ENCODE results near the gene RELA.
"Not testable (repeated sequence)": the region's sequence is repeated elsewhere in the genome, so short reads cannot be mapped to it uniquely, and the experiment has no call there.

RELA gene

GRCh38 chr11:65662799-65663638 is at the start of gene RELA:
RELA (minus strand) TSS chr11:65662916; CDS start chr11:65662832, 84 bp downstream.
- peak; percentile 98 for DNase-seq (ENCODE audit: low read depth)

GRCh38 chr11:65711785-65712632 is 49.3 kb upstream of the RELA start, which contains the start of gene KAT5:
KAT5 (plus strand) TSS chr11:65712252; CDS start chr11:65712268, 16 bp downstream.
- peak within 1 kb of the TSS; percentile 93 for H3K4me3 ChIP-seq (ENCODE audit: low read length)
- H3K4me1 ChIP-seq (ENCODE audit: control insufficient read depth, insufficient read depth, low read length) = peaks cover 20% of the 10 kb centered on the region
- H3K27me3 ChIP-seq (replicated peaks; ENCODE audit: control insufficient read depth, insufficient read depth, low read length) = no peaks in the 10 kb centered on the region
- H3K36me3 ChIP-seq (ENCODE audit: control insufficient read depth, insufficient read depth, low read length, severe bottlenecking) = peaks cover 36% of the 10 kb centered on the region
- peak; percentile 99 for DNase-seq (ENCODE audit: low read depth)
- H3K9me3 ChIP-seq (ENCODE audit: control insufficient read depth, low read length) = no peaks in the 10 kb centered on the region
- peak within 1 kb of the TSS; percentile 95 for H3K9ac ChIP-seq (ENCODE audit: low read length)

More at GRCh38 chr11:65662799-65663638, at the start of gene RELA:
- Histone ChIP-seq H3K9ac (ENCODE audit: low read length) (peak within 1 kb of the TSS; percentile 93), H3K9me3 (ENCODE audit: control insufficient read depth, low read length) (no peaks in the 10 kb centered on the region), H3K27me3 (replicated peaks; ENCODE audit: control insufficient read depth, insufficient read depth, low read length) (no peaks in the 10 kb centered on the region), H3K4me3 (ENCODE audit: low read length) (peak within 1 kb of the TSS; percentile 88), H3K36me3 (ENCODE audit: control insufficient read depth, insufficient read depth, low read length, severe bottlenecking) (peaks cover 32% of the 10 kb centered on the region), H3K4me1 (ENCODE audit: control insufficient read depth, insufficient read depth, low read length) (peaks cover 22% of the 10 kb centered on the region)

- Histone ChIP-seq H3K4me1 (ENCODE audit: control insufficient read depth, insufficient read depth, low read length) (peaks cover 20% of the 10 kb centered on the region), H3K9ac (ENCODE audit: low read length) (no peak overlapping the region), H3K9me3 (ENCODE audit: control insufficient read depth, low read length) (no peaks in the 10 kb centered on the region), H3K4me3 (ENCODE audit: low read length) (peak overlapping the region; percentile 35), H3K27me3 (replicated peaks; ENCODE audit: control insufficient read depth, insufficient read depth, low read length) (no peaks in the 10 kb centered on the region), H3K36me3 (ENCODE audit: control insufficient read depth, insufficient read depth, low read length, severe bottlenecking) (peaks cover 22% of the 10 kb centered on the region)
- DNase-seq (ENCODE audit: low read depth) = no peak
Measured at GRCh38 chr11:65710421-65710820, 47.7 kb upstream of the RELA start.

DNA sequence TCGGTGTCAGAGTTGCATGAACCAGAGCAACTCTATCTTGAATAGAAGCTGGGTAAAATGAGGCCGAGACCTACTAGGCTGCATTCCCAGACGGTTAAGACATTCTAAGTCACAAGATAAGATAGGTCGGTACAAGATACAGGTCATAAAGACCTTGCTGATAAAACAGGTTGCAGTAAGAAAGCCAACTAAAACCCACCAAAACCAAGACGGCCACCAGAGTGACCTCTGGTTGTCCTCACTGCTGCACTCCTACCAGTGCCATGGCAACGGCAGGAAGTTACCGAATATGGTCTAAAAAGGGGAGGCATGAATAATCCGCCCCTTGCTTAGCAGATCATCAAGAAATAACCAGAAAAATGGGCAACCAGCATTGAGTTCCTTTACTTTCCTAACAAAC is 46.9 kb upstream of the RELA start:
- Histone ChIP-seq H3K27me3 (replicated peaks; ENCODE audit: control insufficient read depth, insufficient read depth, low read length) (no peaks in the 10 kb centered on the region), H3K4me1 (ENCODE audit: control insufficient read depth, insufficient read depth, low read length) (peaks cover 20% of the 10 kb centered on the region), H3K4me3 (ENCODE audit: low read length) (no peak overlapping the region), H3K9ac (ENCODE audit: low read length) (no peak overlapping the region), H3K36me3 (ENCODE audit: control insufficient read depth, insufficient read depth, low read length, severe bottlenecking) (peaks cover 16% of the 10 kb centered on the region), H3K9me3 (ENCODE audit: control insufficient read depth, low read length) (no peaks in the 10 kb centered on the region)
- no peak for DNase-seq (ENCODE audit: low read depth)

GRCh38 chr11:65708451-65708850 is 45.7 kb upstream of the RELA start:
- Histone ChIP-seq H3K9me3 (ENCODE audit: control insufficient read depth, low read length) (no peaks in the 10 kb centered on the region), H3K4me1 (ENCODE audit: control insufficient read depth, insufficient read depth, low read length) (peaks cover 20% of the 10 kb centered on the region), H3K27me3 (replicated peaks; ENCODE audit: control insufficient read depth, insufficient read depth, low read length) (peaks cover under 1% of the 10 kb centered on the region), H3K9ac (ENCODE audit: low read length) (no peak overlapping the region), H3K4me3 (ENCODE audit: low read length) (no peak overlapping the region), H3K36me3 (ENCODE audit: control insufficient read depth, insufficient read depth, low read length, severe bottlenecking) (peaks cover 4% of the 10 kb centered on the region)
- no peak for DNase-seq (ENCODE audit: low read depth)

- DNase-seq (ENCODE audit: low read depth); H3K9ac ChIP-seq (ENCODE audit: low read length); H3K36me3 ChIP-seq (ENCODE audit: control insufficient read depth, insufficient read depth, low read length, severe bottlenecking); H3K4me3 ChIP-seq (ENCODE audit: low read length); H3K9me3 ChIP-seq (ENCODE audit: control insufficient read depth, low read length): not testable (repeated sequence)
- peaks cover 12% of the 10 kb centered on the region for H3K27me3 ChIP-seq (replicated peaks; ENCODE audit: control insufficient read depth, insufficient read depth, low read length)
- peaks cover 14% of the 10 kb centered on the region for H3K4me1 ChIP-seq (ENCODE audit: control insufficient read depth, insufficient read depth, low read length)
Measured at GRCh38 chr11:65707002-65707401, 44.3 kb upstream of the RELA start.

DNA sequence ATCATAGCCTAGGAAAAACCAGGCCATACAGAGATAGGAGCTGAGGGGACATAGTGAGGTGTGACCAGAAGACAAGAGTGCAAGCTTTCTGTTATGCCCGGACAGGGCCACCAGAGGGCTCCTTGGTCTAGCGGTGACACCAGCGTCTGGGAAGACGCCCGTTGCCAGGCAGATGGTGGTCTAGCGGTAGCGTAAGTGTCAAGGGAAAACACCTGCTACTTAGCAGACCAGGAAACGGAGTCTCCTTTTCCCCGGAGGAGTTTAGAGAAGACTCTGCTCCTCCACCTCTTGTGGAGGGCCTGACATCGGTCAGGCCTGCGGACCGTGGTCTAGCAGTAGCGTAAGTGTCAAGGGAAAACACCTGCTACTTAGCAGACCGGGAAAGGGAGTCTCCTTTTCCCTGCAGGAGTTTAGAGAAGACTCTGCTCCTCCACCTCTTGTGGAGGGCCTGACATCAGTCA is 43.6 kb upstream of the RELA start:
- DNase-seq (ENCODE audit: low read depth) = peak; percentile 55
- not testable (repeated sequence) for H3K4me3 ChIP-seq (ENCODE audit: low read length); H3K9ac ChIP-seq (ENCODE audit: low read length); H3K9me3 ChIP-seq (ENCODE audit: control insufficient read depth, low read length); H3K36me3 ChIP-seq (ENCODE audit: control insufficient read depth, insufficient read depth, low read length, severe bottlenecking)
- Histone ChIP-seq H3K4me1 (ENCODE audit: control insufficient read depth, insufficient read depth, low read length) (peaks cover 11% of the 10 kb centered on the region), H3K27me3 (replicated peaks; ENCODE audit: control insufficient read depth, insufficient read depth, low read length) (peaks cover 17% of the 10 kb centered on the region)

DNA sequence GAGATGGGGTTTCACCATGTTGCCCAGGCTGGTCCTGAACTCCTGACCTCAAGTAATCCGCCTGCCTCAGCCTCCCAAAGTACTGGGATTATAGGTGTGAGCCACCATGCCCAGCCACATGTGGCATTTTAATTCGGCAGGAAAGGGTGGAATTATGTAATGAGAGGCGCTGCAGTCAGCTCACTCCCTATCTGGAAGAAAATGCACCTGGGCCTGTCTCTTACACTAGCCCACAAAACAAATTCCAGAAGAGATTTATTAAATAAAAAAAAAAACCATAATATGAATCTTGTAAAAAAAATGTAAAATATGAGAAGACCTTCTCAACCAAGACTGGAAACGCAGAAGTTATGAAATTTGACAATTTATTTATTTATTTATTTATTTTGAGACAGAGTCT is 41.1 kb upstream of the RELA start:
- Histone ChIP-seq H3K9ac (ENCODE audit: low read length) (no peak overlapping the region), H3K36me3 (ENCODE audit: control insufficient read depth, insufficient read depth, low read length, severe bottlenecking) (no peaks in the 10 kb centered on the region)

GRCh38 chr11:65701686-65702085 is 39.0 kb upstream of the RELA start:
- H3K27me3 ChIP-seq (replicated peaks; ENCODE audit: control insufficient read depth, insufficient read depth, low read length) = peaks cover 47% of the 10 kb centered on the region
- H3K9me3 ChIP-seq (ENCODE audit: control insufficient read depth, low read length) = no peaks in the 10 kb centered on the region
- H3K4me1 ChIP-seq (ENCODE audit: control insufficient read depth, insufficient read depth, low read length) = no peaks in the 10 kb centered on the region
- no peaks in the 10 kb centered on the region for H3K36me3 ChIP-seq (ENCODE audit: control insufficient read depth, insufficient read depth, low read length, severe bottlenecking)
- no peak for DNase-seq (ENCODE audit: low read depth)
- H3K9ac ChIP-seq (ENCODE audit: low read length) = no peak overlapping the region
- H3K4me3 ChIP-seq (ENCODE audit: low read length) = no peak overlapping the region

More for the DNA sequence above, 41.1 kb upstream of the RELA start:
- Histone ChIP-seq H3K27me3 (replicated peaks; ENCODE audit: control insufficient read depth, insufficient read depth, low read length) (peaks cover 39% of the 10 kb centered on the region), H3K4me3 (ENCODE audit: low read length) (no peak overlapping the region), H3K4me1 (ENCODE audit: control insufficient read depth, insufficient read depth, low read length) (no peaks in the 10 kb centered on the region), H3K9me3 (ENCODE audit: control insufficient read depth, low read length) (no peaks in the 10 kb centered on the region)
- no peak for DNase-seq (ENCODE audit: low read depth)

GRCh38 chr11:65700399-65700798 is 37.7 kb upstream of the RELA start:
- H3K4me3 ChIP-seq (ENCODE audit: low read length) = no peak overlapping the region
- no peaks in the 10 kb centered on the region for H3K4me1 ChIP-seq (ENCODE audit: control insufficient read depth, insufficient read depth, low read length)
- no peak overlapping the region for H3K9ac ChIP-seq (ENCODE audit: low read length)
- no peaks in the 10 kb centered on the region for H3K36me3 ChIP-seq (ENCODE audit: control insufficient read depth, insufficient read depth, low read length, severe bottlenecking)
- no peaks in the 10 kb centered on the region for H3K9me3 ChIP-seq (ENCODE audit: control insufficient read depth, low read length)
- peaks cover 47% of the 10 kb centered on the region for H3K27me3 ChIP-seq (replicated peaks; ENCODE audit: control insufficient read depth, insufficient read depth, low read length)
- DNase-seq (ENCODE audit: low read depth) = no peak

DNA sequence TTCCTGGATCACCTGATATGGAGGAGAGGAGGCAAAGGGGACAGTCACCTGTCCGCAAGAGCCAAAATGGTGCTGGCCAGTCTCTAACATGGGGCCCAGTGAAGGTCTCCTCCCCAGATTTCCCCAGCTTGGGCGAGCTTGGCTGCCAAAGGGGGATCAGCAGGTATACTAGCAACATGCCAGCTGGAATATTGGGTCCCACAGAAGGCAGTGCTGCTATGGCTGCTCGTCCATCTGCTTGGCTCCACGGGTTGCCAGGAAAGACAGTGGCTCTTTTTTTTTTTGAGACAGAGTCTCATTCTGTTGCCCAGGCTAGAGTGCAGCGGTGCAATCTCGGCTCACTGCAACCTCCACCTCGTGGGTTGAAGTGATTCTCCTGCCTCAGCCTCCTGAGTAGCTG is 36.6 kb upstream of the RELA start:
- peaks cover 47% of the 10 kb centered on the region for H3K27me3 ChIP-seq (replicated peaks; ENCODE audit: control insufficient read depth, insufficient read depth, low read length)
- no peak for DNase-seq (ENCODE audit: low read depth)
- no peak overlapping the region for H3K4me3 ChIP-seq (ENCODE audit: low read length)
- H3K36me3 ChIP-seq (ENCODE audit: control insufficient read depth, insufficient read depth, low read length, severe bottlenecking) = no peaks in the 10 kb centered on the region
- H3K9me3 ChIP-seq (ENCODE audit: control insufficient read depth, low read length) = no peaks in the 10 kb centered on the region
- H3K9ac ChIP-seq (ENCODE audit: low read length) = no peak overlapping the region
- H3K4me1 ChIP-seq (ENCODE audit: control insufficient read depth, insufficient read depth, low read length) = no peaks in the 10 kb centered on the region
